Upper lobe of left lung (tissue), 4 donors: ENCODE results near the gene ADAM12.

ENCODE experiments used
- CTCF ChIP-seq, 6 experiments: fragments of 450-650 bp in 4 of 6; fragments of 200-600 bp in 2 of 6; sonication (generic) in 2 of 6; IDR thresholded peaks; one replicate each; pipeline ENCODE4 v1.5.1; 2016 to 2019; ENCODE audit warnings: antibody characterized with exemption in 6 of 6
- POLR2A ChIP-seq, 4 donors: fragments of 450-650 bp; IDR thresholded peaks; one replicate each; pipeline ENCODE4 v1.5.1; 2016 to 2017; ENCODE audit warnings: antibody characterized with exemption in 4 of 4, mild to moderate bottlenecking in 2 of 4
- POLR2AphosphoS5 ChIP-seq, 2 donors: sonication (generic); formaldehyde crosslinking; IDR thresholded peaks; one replicate each; pipeline ENCODE4 v1.5.1; 2017; ENCODE audit warnings: antibody characterized with exemption in 2 of 2

GRCh38 chr10:126218778-126219649, 169.3 kb downstream of the ADAM12 start:
- TF ChIP-seq CTCF (IDR thresholded peaks at IDR 0.05), result no peak
- TF ChIP-seq POLR2AphosphoS5 (IDR thresholded peaks at IDR 0.05), result no peak
- TF ChIP-seq POLR2A (IDR thresholded peaks at IDR 0.05), result no peak
